LNCAP (cell line): Measurements from ENCODE around the gene FBXL5.

Experiments used
- CTCF ChIP-seq: fragments of 450-650 bp; IDR thresholded peaks from 2 replicates; pipeline ENCODE4 v1.5.1; 2017; ENCODE audit warnings: mild to moderate bottlenecking

Gene FBXL5

GRCh38 chr4:15655223-15656037, at the start of gene FBXL5:
TSS of gene FBXL5 (minus strand) at chr4:15655357. CDS start at chr4:15655287, 70 bp downstream.
- TF ChIP-seq CTCF: no peak

GRCh38 chr4:15704129-15704528, 49.0 kb upstream of the FBXL5 start:
- no peak for TF ChIP-seq CTCF

GRCh38 chr4:15703439-15703838, 48.3 kb upstream of the FBXL5 start:
- TF ChIP-seq CTCF: no peak

- TF ChIP-seq CTCF: no peak
These were observed 47.8 kb upstream of the FBXL5 start, which contains the start of gene BST1 for GRCh38 chr4:15702941-15703403. TSS of gene BST1 (plus strand) at chr4:15703065. CDS start at chr4:15703145, 80 bp downstream.

GRCh38 chr4:15696866-15697265, 41.7 kb upstream of the FBXL5 start:
- TF ChIP-seq CTCF: no peak

- no peak for TF ChIP-seq CTCF
These were observed 40.6 kb upstream of the FBXL5 start for GRCh38 chr4:15695729-15696128.

- TF ChIP-seq CTCF: no peak
These were observed 40.1 kb upstream of the FBXL5 start for GRCh38 chr4:15695240-15695699.
